HG03159 (cell line): ENCODE measurements around the gene CR2.
A peak's percentile ranks its signal among the peaks of the same experiment; 100 is the strongest.
"Not testable (repeated sequence)": the region's sequence is repeated elsewhere in the genome, so short reads cannot be mapped to it uniquely, and the experiment has no call there.

ENCODE experiments used
- ATAC-seq: cut with Tn5 transposase; IDR thresholded peaks from one replicate; pipeline ENCODE4 v1.9.1; 2021; ENCODE audit warnings: mild to moderate bottlenecking, moderate library complexity; ENCODE audit not compliant: unreplicated experiment

Gene CR2

GRCh38 chr1:207454046-207454964 is at the start of gene CR2:
Gene CR2 (plus strand): TSS chr1:207454328. CDS start chr1:207454419, 91 bp downstream.
- ATAC-seq = peak; percentile 76

GRCh38 chr1:207404849-207405525 is 49.1 kb upstream of the CR2 start:
- no peak for ATAC-seq

- ATAC-seq = no peak
Observed at GRCh38 chr1:207405814-207406213, 48.3 kb upstream of the CR2 start.

- no peak for ATAC-seq
Observed at GRCh38 chr1:207407655-207408260, 46.4 kb upstream of the CR2 start.

GRCh38 chr1:207412845-207413244 is 41.3 kb upstream of the CR2 start:
- no peak for ATAC-seq

GRCh38 chr1:207414606-207415108 is 39.5 kb upstream of the CR2 start:
- ATAC-seq = peak; percentile 95

GRCh38 chr1:207417076-207417475 is 37.1 kb upstream of the CR2 start:
- no peak for ATAC-seq

- no peak for ATAC-seq
Observed at GRCh38 chr1:207418351-207418750, 35.8 kb upstream of the CR2 start.

- no peak for ATAC-seq
Observed at GRCh38 chr1:207420109-207420508, 34.0 kb upstream of the CR2 start.

- no peak for ATAC-seq
Observed at GRCh38 chr1:207421078-207421477, 33.0 kb upstream of the CR2 start.

GRCh38 chr1:207423560-207424292 is 30.4 kb upstream of the CR2 start:
- no peak for ATAC-seq

- ATAC-seq = no peak
Observed at GRCh38 chr1:207424570-207425131, 29.5 kb upstream of the CR2 start.

- ATAC-seq = no peak
Observed at GRCh38 chr1:207427832-207428585, 26.1 kb upstream of the CR2 start.

GRCh38 chr1:207428783-207429182 is 25.3 kb upstream of the CR2 start:
- no peak for ATAC-seq

- no peak for ATAC-seq
Observed at GRCh38 chr1:207429963-207430362, 24.2 kb upstream of the CR2 start.

- ATAC-seq = no peak
Observed at GRCh38 chr1:207430602-207431001, 23.5 kb upstream of the CR2 start.

- no peak for ATAC-seq
Observed at GRCh38 chr1:207431508-207431907, 22.6 kb upstream of the CR2 start.

GRCh38 chr1:207433435-207433834 is 20.7 kb upstream of the CR2 start:
- no peak for ATAC-seq

GRCh38 chr1:207436746-207437145 is 17.4 kb upstream of the CR2 start:
- not testable (repeated sequence) for ATAC-seq

GRCh38 chr1:207440626-207441025 is 13.5 kb upstream of the CR2 start:
- ATAC-seq = no peak
